Measurements from ENCODE around the gene EHMT1. TPM values are rescaled to one million over a fixed set of nuclear protein-coding genes. Genes with fewer than 3 reads are reported as not detected.

The EHMT1 gene
- total and polyA plus RNA-seq, 2 of the 8 experiments (the other 6 are each of a cell fraction or from before 2014, with no cell fraction given) = 95.7 to 163 TPM

DNA sequence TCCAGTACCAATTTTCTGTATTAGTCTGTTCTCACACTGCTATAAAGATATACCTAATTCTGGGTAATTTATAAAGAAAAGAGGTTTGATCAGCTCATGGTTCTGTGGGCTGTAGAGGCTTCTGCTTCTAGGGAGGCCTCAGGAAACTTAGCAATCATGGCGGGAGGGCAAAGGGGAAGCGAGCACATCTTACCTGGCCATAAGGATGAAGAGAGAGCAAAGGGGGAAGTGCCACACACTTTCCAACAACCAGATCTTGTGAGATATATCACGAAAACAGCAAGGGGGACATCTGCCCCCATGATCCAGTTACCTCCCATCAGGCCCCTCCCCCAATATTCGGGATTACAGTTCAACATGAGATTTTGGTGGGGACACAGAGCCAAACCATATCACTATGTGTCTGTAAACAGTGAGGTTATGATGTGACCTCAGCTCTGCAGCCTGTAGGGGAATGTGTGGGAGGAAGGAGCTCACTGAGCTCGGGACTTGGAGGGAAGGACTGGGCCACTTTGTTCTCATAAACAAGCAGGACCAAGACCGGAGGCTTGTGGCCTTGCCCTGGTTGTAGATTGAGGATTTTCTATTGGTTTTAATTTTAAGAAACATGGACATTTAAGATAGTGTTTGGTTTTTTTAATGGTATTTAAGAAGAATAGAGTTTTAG, 85.2 kb downstream of the EHMT1 start:
- H3K79me1 ChIP-seq (ENCODE audit: low read depth, low read length) = peaks cover 23% of the 10 kb centered on the region
- 0 out of 2 replicates have a peak overlapping the region, but pooled peaks have one; percentile 44 for H2BK5ac ChIP-seq (ENCODE audit: low read depth, low read length)
- H4K8ac ChIP-seq (ENCODE audit: extremely low read depth, insufficient read depth, low read length) = no peak overlapping the region
- H3K18ac ChIP-seq (ENCODE audit: extremely low read depth, low read length) = no peak overlapping the region
- peaks cover 9 to 17% of the 10 kb centered on the region in 2 experiments for H4K20me1 ChIP-seq (replicated peaks in 1 of 2; ENCODE audit: control insufficient read depth in 1 of 2, insufficient read depth in 2 of 2, low read length in 2 of 2)
- H2BK12ac ChIP-seq (ENCODE audit: low read depth, low read length) = no peak overlapping the region
- FAIRE-seq (no peak), DNase-seq (ENCODE audit: low read depth in 1 of 2, low spot score in 2 of 2) (no peak)
- H2BK15ac ChIP-seq (ENCODE audit: low read length) = no peak overlapping the region
- no peak overlapping the region for H4K91ac ChIP-seq (replicated peaks; ENCODE audit: insufficient read length, low read length)
- no peak overlapping the region for H2BK20ac ChIP-seq (ENCODE audit: low read length)
- H3K9me3 ChIP-seq (ENCODE audit: insufficient read depth in 2 of 2, low read depth in 1 of 2, low read length in 1 of 2) = peaks cover 15 to 18% of the 10 kb centered on the region in 2 experiments
- H3K9ac ChIP-seq (replicated peaks in 1 of 4; ENCODE audit: extremely low read depth in 1 of 4, low read depth in 3 of 4, low read length in 3 of 4) = no peak overlapping the region
- no peak overlapping the region for H3K56ac ChIP-seq (replicated peaks; ENCODE audit: insufficient read length, low read depth, low read length)
- H3K36me3 ChIP-seq (ENCODE audit: control insufficient read depth in 2 of 4, insufficient read depth in 4 of 4, low read length in 3 of 4) = peaks cover 0 to 9% (median 3%) of the 10 kb centered on the region in 4 experiments; a peak in 3 of 8 replicates
- no peak overlapping the region for H3K4ac ChIP-seq (replicated peaks; ENCODE audit: insufficient read length, low read depth, low read length)
- no peak overlapping the region for H3K14ac ChIP-seq (ENCODE audit: insufficient read length)
- no peak overlapping the region for H3K4me2 ChIP-seq (ENCODE audit: insufficient read depth in 1 of 2, low read depth in 2 of 2, low read length in 2 of 2)
- H2AK5ac ChIP-seq (ENCODE audit: low read depth, low read length) = 0 out of 2 replicates have a peak overlapping the region, but pooled peaks have one; percentile 24
- no peaks in the 10 kb centered on the region for H3K23me2 ChIP-seq (ENCODE audit: low read depth, low read length)
- ChIA-PET CTCF (ENCODE audit: partially characterized antibody) (interaction anchor here (1.1 to 1.9 kb wide), 4 partner anchors 9 to 32 kb away, joined by 3 to 7 read pairs (median 6); no protein-coding TSS in a partner anchor), POLR2A (ENCODE audit: partially characterized antibody) (interaction anchor here (0.6 to 1.7 kb wide), 4 partner anchors 14 to 27 kb away, joined by 3 to 5 read pairs (median 3); no protein-coding TSS in a partner anchor)
- H2BK120ac ChIP-seq (replicated peaks; ENCODE audit: low read depth, low read length) = no peak overlapping the region
- no peak overlapping the region for H3K23ac ChIP-seq (ENCODE audit: insufficient read length)
- H4K5ac ChIP-seq (ENCODE audit: insufficient read length, low read depth, low read length) = no peak overlapping the region
- 76% methylated on average over 6 of the region's 6 CpGs; no CpG with 5 or more reads in 1 of the 2 experiments for WGBS, 2 experiments (ENCODE audit: extremely low coverage in 1 of 2, insufficient coverage in 1 of 2, insufficient read length in 1 of 2, insufficient replicate concordance in 2 of 2, low coverage in 1 of 2, low lambda C conversion rate in 2 of 2, missing lambda C conversion rate in 1 of 2)
- peaks cover 0 to 21% (median 5%) of the 10 kb centered on the region in 4 experiments; a peak in 5 of 7 replicates for H3K4me1 ChIP-seq (replicated peaks in 1 of 4; ENCODE audit: control insufficient read depth in 3 of 4, insufficient read depth in 4 of 4, low read length in 3 of 4)
- no peak overlapping the region for H3K4me3 ChIP-seq (ENCODE audit: extremely low read depth in 1 of 4, insufficient read depth in 2 of 4, low read depth in 3 of 4, low read length in 4 of 4)
- no peaks in the 10 kb centered on the region for H3K27me3 ChIP-seq (replicated peaks in 1 of 4; ENCODE audit: control insufficient read depth in 3 of 4, extremely low read depth in 1 of 4, insufficient read depth in 3 of 4, low read length in 3 of 4)
- peaks cover 13 to 88% of the 10 kb centered on the region in 2 experiments for H3K79me2 ChIP-seq (ENCODE audit: control insufficient read depth in 1 of 2, insufficient read depth in 2 of 2, low read length in 2 of 2)
- no peak overlapping the region for H3K27ac ChIP-seq (ENCODE audit: low read depth, low read length)
- no peak overlapping the region for H2AFZ ChIP-seq (ENCODE audit: low read length)
- TF ChIP-seq ASH2L (IDR thresholded peaks at IDR 0.05; ENCODE audit: low read length) (no peak), BCL11A (IDR thresholded peaks at IDR 0.05; ENCODE audit: low read depth in 2 of 2, low read length in 2 of 2) (no peak), BRCA1 (IDR thresholded peaks at IDR 0.05; ENCODE audit: low read depth, low read length) (no peak), PHF8 (conservative IDR thresholded peaks at IDR 0.05; ENCODE audit: low read depth, low read length) (no peak), NRF1 (IDR thresholded peaks at IDR 0.05; ENCODE audit: low read depth, low read length) (no peak), TCF12 (IDR thresholded peaks at IDR 0.05; ENCODE audit: low read depth, low read length) (no peak), MAFK (IDR thresholded peaks at IDR 0.05; ENCODE audit: low read depth, low read length) (no peak), SP4 (IDR thresholded peaks at IDR 0.05; ENCODE audit: low read length) (no peak), POU5F1 (IDR thresholded peaks at IDR 0.05; ENCODE audit: low read depth, low read length) (no peak), TBP (IDR thresholded peaks at IDR 0.05; ENCODE audit: low read depth, low read length) (no peak), SUZ12 (IDR thresholded peaks at IDR 0.05; ENCODE audit: low read length) (no peak), SP2 (IDR thresholded peaks at IDR 0.05; ENCODE audit: low read length) (no peak)
- TF ChIP-seq, protein P1, sequence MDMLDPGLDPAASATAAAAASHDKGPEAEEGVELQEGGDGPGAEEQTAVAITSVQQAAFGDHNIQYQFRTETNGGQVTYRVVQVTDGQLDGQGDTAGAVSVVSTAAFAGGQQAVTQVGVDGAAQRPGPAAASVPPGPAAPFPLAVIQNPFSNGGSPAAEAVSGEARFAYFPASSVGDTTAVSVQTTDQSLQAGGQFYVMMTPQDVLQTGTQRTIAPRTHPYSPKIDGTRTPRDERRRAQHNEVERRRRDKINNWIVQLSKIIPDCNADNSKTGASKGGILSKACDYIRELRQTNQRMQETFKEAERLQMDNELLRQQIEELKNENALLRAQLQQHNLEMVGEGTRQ (IDR thresholded peaks at IDR 0.05; ENCODE audit: low read length) = no peak

All from H1 (cell line).